ENCODE results near the gene SLC43A3.
"Not testable (repeated sequence)": the region's sequence is repeated elsewhere in the genome, so short reads cannot be mapped to it uniquely, and the experiment has no call there.

SLC43A3 gene

DNA sequence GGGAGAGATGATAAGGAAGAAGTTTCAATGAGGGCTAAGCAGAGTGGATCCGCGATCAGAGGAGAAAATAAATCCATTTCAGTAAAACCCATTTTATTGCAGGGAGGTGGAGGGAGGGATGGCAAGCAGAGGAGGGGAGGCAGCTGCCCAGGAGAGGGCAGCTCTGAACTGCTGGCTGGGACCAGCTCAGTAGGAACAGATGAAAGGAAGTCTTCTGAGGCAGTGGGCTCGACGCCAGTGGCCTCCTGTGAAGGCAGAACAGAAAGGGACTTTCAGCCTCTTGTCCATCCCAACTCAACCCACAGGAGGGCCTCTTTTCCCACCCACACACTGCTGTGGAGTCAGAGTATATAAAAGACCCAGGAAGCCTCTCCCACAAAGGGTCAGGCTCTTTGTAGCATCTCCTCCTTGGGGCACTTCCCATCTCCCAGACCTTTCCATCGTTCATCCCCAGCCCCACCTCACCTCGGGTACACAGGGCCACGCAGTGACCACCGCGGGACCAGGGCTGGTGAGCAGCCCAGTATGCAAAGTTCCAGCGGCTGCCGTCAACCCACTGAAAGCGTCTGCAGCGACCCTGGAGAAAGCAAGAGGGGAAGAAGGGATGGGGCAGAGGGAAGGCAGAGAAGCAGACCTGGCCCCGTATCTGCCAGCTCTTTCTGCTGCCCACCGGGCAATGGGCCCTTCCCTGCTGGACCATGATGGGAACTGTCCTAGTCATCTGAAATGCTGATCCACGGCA, 39.5 kb downstream of the SLC43A3 start:
- peak in 20 of 58 donors; percentile 3 to 56 (median 10) for DNase-seq

DNA sequence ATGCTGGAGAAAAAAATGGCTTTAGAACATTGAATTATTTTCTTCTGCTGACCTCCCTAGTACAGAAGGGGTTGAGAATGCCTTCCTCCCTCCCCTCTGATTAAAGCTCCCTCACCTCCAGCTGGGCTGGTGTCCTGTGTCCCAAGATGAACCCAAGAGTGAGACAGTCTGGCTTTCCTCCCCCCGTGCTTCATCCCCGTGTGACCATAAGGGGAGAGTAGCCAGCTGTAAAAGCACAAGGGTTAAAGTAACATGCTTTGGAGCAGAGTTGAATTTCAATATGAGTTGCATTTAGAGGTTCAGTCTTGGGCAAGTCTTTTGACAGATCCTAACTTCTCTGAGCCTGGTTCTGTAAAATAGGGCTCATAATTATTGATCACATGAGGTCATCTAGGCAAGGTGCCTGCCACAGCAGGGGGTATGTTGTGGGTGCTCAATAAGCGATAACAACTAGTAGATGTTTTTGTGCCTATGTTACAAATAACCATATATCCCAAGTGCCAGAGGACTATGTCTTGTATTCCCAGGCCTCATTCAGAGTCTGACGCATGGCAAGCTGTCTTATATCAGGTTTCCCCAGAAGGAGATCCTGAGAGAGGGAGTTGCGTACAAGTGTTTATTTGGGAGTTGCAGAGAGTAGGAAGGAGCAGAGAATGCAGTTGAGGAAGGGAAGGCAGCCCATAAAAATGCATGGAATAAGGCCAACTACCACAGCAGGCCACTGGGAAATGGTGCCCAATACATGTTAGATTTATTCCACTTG, 40.6 kb downstream of the SLC43A3 start:
- DNase-seq = no peak

- DNase-seq = no peak
Measured at GRCh38 chr11:57380975-57381374, 45.9 kb downstream of the SLC43A3 start, which contains the start of gene PRG3. Gene PRG3, minus strand, starts transcription at chr11:57381150. Its CDS starts 442 bp downstream, at chr11:57380708.

- DNase-seq = no peak
Measured at GRCh38 chr11:57379732-57380131, 47.2 kb downstream of the SLC43A3 start.

DNA sequence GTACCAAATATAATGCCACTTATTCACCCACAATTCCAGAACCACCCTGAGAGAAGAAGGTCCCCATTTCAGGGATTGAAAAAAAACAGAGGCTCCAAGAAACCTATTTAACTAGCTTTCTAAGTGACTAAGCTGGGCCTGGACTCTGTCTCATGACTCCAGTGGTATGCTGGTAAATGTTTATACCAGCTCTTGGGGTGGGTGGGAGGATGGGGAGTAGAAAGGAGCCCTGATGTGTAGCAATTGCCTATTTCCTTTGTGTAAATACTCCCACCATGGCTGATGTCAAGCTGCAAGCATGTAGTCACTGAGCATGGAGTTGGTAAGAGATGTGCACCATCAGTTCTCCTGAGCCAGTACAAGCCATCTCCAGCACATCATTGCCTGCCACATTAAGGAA, 48.7 kb downstream of the SLC43A3 start:
- DNase-seq = no peak

DNA sequence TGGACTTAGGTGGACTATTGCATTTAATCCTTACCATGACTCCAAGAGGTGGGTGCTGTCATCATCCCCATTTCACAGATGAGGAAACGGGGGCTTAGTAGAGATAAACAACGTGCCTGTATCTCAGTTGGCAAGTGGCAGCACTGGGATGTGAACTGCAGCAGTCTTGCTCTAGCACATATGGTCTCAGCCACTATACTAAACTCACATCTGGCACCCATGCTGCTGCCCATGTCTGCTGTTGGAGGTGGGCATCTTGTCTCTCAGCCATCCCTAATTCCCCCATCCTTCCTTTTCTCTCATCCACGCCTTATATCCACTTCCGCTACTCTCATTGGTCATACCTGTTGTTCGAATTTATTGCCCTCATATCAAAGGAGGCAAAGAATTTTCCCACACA, 49.8 kb downstream of the SLC43A3 start:
- peak in 1 of 58 donors; percentile 1 for DNase-seq

DNA sequence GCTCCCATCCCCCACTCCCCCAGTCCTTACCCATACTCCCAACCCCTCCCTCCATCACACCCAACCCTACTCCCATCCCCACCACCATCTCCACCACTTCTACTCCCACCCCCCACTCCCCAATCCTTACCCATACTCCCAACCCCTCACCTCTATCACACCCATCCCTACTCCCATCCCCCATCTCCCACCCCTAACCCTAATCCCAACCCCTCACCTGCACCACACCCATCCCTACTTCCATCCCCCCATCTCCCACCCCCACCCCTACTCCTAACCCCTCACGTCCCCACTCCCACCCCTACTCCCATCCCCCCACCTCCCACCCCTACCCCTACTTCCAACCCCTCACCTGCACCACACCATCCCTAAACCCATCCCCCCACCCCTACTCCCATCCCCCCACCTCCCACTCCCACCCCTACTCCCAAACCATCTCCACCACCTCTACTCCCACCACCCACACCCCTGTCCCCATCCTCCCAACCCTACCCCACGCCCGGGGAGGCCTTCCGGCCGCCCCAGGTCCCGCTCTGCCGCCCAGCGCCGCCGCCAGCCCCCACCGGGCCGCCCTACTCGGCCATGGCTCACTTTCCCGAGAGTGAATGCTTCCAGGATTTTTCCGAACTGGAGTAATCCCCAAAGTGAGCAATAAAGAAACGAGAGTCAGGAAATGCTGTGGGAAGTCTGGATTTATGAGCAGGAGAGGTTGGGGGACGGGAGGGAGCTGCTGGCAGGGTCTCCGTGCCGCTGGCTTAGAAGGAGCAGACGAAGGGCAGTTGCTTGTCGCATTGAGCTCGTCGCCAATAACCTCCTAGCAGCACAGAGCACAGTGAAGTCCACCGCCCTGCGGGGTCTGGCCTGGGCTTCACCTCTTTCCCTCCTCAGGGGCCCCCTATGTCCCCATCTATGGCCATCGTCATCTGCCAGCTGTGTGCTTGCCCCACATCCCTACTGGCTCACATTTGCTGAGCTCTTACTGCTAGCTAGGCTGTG, 50.5 kb downstream of the SLC43A3 start:
- DNase-seq = no peak

DNA sequence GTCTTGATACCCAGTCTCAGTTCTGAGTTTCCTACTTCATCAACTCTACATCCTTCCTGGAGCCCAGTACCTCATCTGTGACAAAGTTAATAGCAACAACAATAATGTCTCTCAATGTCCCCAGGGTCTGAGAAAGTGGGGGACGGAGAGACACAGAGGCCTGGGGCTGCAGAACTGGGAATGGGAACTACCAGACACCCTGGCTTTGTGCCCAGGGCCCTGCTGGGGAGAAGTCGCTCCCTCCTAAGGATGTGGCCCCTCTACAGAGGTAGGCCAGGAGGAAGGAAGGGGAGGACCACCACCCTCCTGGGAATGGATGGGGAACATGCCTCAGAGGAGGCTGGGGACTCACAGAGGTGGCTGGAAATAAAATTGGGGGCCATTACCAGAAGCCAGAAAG, 51.4 kb downstream of the SLC43A3 start:
- DNase-seq = no peak

DNA sequence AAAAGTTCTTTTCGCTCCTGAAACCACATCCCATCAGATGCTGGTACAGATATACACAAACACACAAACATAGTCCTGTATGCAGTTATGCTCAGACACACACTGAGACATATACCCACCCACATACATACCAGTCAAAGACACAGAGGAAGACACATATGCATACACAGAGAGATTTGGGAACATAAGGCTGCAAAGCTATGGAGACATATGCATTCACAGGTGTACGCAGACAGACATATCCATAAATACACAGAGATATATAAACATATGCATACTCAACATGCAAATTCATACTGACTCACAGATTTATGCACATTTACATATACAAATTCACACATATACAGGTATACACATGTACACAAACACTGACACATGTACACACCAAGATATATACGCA, 52.0 kb downstream of the SLC43A3 start:
- DNase-seq = no peak

- no peak for DNase-seq
Measured at GRCh38 chr11:57373146-57373545, 53.8 kb downstream of the SLC43A3 start.

DNA sequence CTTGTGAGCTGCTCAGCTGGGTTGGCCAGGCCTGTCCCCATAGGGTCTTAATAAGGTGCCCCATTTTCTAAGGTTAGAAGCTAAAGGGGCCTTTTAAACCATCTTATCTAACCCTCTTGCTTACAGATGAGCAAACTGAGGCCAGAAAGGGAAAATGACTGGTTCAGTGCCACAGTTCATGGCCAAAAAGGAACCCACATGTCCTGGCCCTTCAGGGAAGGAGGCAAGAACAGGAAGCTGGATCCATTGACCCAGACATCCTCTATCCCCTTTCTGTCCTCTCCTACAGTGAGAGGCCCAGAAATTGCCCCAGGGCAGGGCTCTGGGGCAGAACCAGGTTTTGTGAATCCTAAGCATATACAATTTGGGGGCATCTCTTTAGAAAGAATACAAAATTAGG, 56.0 kb downstream of the SLC43A3 start:
- DNase-seq = no peak

GRCh38 chr11:57370251-57370650, 56.7 kb downstream of the SLC43A3 start:
- DNase-seq = no peak

- no peak for DNase-seq
Measured at GRCh38 chr11:57368845-57369232, 58.1 kb downstream of the SLC43A3 start.

- DNase-seq = no peak
Measured at GRCh38 chr11:57368106-57368844, 58.6 kb downstream of the SLC43A3 start.

DNA sequence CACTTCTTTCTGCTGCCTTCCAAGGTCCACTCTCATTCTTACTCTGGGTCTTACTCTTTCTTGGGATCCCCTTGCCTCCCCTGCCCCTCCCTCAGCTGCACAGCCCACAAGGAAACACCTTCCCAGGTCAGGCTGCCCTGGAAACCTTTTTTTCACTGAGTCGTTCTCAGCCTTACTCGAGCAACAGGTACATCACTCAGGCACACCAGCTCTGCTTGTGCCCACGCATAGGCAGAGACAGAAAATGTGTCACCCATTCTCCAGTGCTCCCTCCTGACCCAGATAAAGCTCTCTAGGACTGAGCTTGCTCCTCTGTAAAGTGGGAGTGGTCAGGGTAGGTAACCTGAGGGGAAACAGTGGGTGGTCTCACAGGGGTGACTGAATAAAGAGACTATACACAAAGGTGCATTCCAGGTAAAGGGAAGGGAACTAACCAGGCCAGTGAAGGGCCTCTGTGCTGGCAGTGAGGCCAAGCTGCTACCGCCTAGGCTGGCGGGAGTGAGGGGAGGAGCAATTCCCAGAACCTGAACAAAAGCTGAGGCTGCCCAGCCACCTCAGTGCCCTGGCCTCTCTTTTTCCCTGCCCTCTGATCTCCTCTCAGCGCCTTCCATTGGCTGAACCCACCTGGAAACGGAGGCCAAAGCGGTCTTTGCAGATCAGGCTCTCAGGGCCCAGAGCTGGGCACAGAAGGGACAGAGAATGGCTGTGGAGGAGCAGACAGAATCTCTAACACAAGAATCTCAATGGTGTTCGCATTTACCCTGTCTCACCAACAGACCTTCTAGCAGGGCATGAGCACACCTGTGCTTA, 61.9 kb downstream of the SLC43A3 start:
- peak in 2 of 58 donors; percentile 4 to 5 for DNase-seq

DNA sequence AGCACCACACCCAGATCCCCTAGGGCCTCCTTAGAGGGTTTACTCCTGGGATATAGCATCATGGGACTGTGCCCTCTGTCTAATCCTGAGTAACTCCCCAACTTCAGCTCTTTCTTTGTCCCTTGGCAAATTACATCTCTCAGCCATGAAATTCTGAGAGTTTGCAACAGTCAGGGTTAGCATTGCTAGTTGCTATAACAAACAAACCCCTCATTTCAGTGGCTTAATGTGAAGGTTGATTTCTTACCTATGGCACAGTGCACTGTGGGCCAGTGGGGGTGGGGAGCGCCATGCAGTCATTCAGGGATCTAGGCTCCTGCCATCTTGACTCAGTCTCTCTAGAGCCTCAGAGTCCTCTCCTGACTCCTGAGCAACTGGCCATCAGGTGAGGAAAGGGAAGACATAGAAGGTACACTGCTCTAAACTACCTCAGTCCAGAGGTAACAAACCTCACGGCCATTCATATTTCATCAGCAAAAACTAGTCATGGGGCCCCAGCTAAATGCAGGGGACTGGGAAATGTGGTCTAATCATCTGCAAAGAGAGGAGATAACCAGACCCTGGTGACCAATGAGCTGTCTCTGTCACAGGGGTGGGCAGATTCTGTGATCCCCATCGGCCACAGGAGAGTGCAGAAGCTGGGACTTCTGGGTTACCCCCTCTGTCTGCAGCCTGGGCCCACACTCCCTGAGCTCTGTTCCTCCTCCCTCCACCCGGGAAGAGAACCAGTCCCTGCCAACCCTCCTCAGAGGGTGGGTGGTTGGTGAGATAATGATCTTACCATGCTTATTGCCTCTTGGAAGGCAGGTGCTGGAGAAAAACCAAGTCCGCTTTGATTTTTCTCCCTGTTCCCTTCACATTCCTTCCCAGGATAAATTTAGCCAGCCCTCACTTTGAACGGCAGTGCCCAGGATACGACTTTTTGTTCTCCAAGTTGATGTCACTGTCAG, 63.5 kb downstream of the SLC43A3 start:
- DNase-seq = peak in 17 of 58 donors; percentile 6 to 77 (median 25)

DNA sequence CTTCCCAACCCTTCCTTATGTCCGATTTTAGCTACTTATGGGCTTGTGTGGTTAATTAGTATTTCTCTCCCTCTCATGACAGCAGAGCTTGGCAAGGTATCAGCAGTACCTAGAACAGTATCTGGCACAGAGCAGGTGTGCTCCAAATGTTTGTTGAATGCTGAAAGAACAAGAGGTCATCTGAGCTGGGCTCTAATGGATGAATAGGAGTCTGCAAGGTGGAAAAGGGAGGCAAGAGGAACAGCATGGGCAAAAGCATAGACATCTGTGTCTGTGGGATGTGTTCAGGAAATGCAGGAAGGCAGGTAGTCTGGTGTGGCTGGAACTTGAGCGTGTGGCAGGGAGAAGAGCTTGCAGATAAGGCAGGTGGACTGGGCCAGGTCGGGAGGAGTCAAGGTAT, 65.0 kb downstream of the SLC43A3 start:
- DNase-seq = no peak

GRCh38 chr11:57361420-57361819, 65.5 kb downstream of the SLC43A3 start:
- DNase-seq = not testable (repeated sequence)

GRCh38 chr11:57360991-57361390, 65.9 kb downstream of the SLC43A3 start:
- DNase-seq = no peak
